Endothelial cell of umbilical vein (primary cell): ENCODE measurements around the gene KCNA3. TPM values are rescaled to one million over a fixed set of nuclear protein-coding genes. Genes with fewer than 3 reads are reported as not detected.

Experiments used
- BruUV-seq: library from RNA; stranded (reverse); fragments of 400-500 nt; replicated peaks from 2 replicates; lab custom pipeline; 2021; lab: Mats Ljungman, UMichigan
- CTCF ChIA-PET: fragments of 300-600, 350-600 bp; sonication (Branson Sonifier 250); formaldehyde crosslinking; loops from one replicate; lab custom pipeline; 2021; ENCODE audit warnings: antibody characterized with exemption, inconsistent platforms; lab: Charles Lee
- POLR2A ChIA-PET: fragments of 300-600, 350-600 bp; sonication (Branson Sonifier 250); formaldehyde crosslinking; loops from one replicate; lab custom pipeline; 2021; ENCODE audit warnings: antibody characterized with exemption, inconsistent platforms; lab: Charles Lee
- DNase-seq: peaks from one replicate; pipeline ENCODE4 v3.0.0-alpha.2; 2011; ENCODE audit warnings: low read depth, low spot score
- FAIRE-seq: peaks from 2 replicates; lab custom pipeline; 2011; peaks lifted over from hg19 to GRCh38; lab: Jason Lieb, UNC
- H2AFZ ChIP-seq: 2 replicates; pipeline ENCODE4 v1.6.0; 2012; ENCODE audit warnings: low read depth, low read length, control low read depth, inconsistent platforms
- H3K27ac ChIP-seq: 2 replicates; pipeline ENCODE4 v1.5.1; 2011; ENCODE audit warnings: low read depth, mild to moderate bottlenecking, control low read depth, low read length, moderate library complexity; ENCODE audit not compliant: insufficient read depth
- H3K27me3 ChIP-seq, 2 experiments: 2 replicates each; pipeline versions ENCODE4 v1.6.0 to v1.6.1; 2011; ENCODE audit warnings: low read length in 2 of 2, mixed read lengths in 1 of 2; ENCODE audit not compliant: control insufficient read depth in 2 of 2, insufficient read depth in 2 of 2
- H3K36me3 ChIP-seq, 2 experiments: 2 replicates in 1 of 2; 3 replicates in 1 of 2; pipeline ENCODE4 v1.5.1; 2011; ENCODE audit warnings: low read length in 2 of 2, mild to moderate bottlenecking in 1 of 2, moderate library complexity in 1 of 2; ENCODE audit not compliant: control insufficient read depth in 2 of 2, insufficient read depth in 2 of 2; ENCODE audit errors: extremely low read depth in 1 of 2
- H3K4me1 ChIP-seq: 3 replicates; pipeline ENCODE4 v1.5.1; 2011; ENCODE audit warnings: mild to moderate bottlenecking, low read length; ENCODE audit not compliant: control insufficient read depth, insufficient read depth; ENCODE audit errors: extremely low read depth
- H3K4me2 ChIP-seq: 2 replicates; pipeline ENCODE4 v1.6.1; 2011; ENCODE audit warnings: low read length, control low read depth, mixed read lengths; ENCODE audit not compliant: insufficient read depth
- H3K4me3 ChIP-seq, 3 experiments: fragments of 200-600 bp in 1 of 3; sonication (generic), shearing (Covaris generic) in 1 of 3; replicated peaks in 1 of 3; 2 replicates each; pipeline ENCODE4 v1.5.1; 2011 to 2016; ENCODE audit warnings: control low read depth in 3 of 3, low read length in 3 of 3, mild to moderate bottlenecking in 2 of 3, inconsistent platforms in 1 of 3, low read depth in 1 of 3, moderate library complexity in 1 of 3; ENCODE audit not compliant: insufficient read depth in 1 of 3
- H3K79me2 ChIP-seq: 2 replicates; pipeline ENCODE4 v1.6.0; 2012; ENCODE audit warnings: low read length, inconsistent platforms; ENCODE audit not compliant: control insufficient read depth, insufficient read depth
- H3K9ac ChIP-seq: replicated peaks from 2 replicates; pipeline ENCODE3; 2011; ENCODE audit warnings: low read length, control low read depth; ENCODE audit not compliant: insufficient read depth; ENCODE audit errors: extremely low read depth
- H3K9me1 ChIP-seq: replicated peaks from 3 replicates; pipeline ENCODE4 v1.6.0; 2011; ENCODE audit warnings: mild to moderate bottlenecking, low read length; ENCODE audit not compliant: control insufficient read depth, insufficient read depth; ENCODE audit errors: extremely low read depth
- H3K9me3 ChIP-seq: replicated peaks from 2 replicates; pipeline ENCODE4 v1.5.1; 2012; ENCODE audit warnings: low read length, inconsistent platforms; ENCODE audit not compliant: control insufficient read depth, insufficient read depth
- H4K20me1 ChIP-seq: replicated peaks from 2 replicates; pipeline ENCODE3; 2011; ENCODE audit warnings: mild to moderate bottlenecking, low read length; ENCODE audit not compliant: control insufficient read depth, insufficient read depth; ENCODE audit errors: extremely low read depth
- CTCF ChIP-seq, 2 donors: IDR thresholded peaks; 1 replicate in 1 of 2; 2 replicates in 1 of 2; pipeline ENCODE4 v1.5.1; 2011; ENCODE audit warnings: low read length in 2 of 2, mild to moderate bottlenecking in 2 of 2, moderate library complexity in 2 of 2, control low read depth in 1 of 2, inconsistent platforms in 1 of 2, low read depth in 1 of 2; ENCODE audit not compliant: insufficient read depth in 1 of 2; ENCODE audit errors: extremely low read depth in 1 of 2
- EZH2 ChIP-seq: IDR thresholded peaks from 2 replicates; pipeline ENCODE4 v1.6.1; 2012; ENCODE audit warnings: borderline replicate concordance, low read depth, mild to moderate bottlenecking, moderate library complexity, low read length, inconsistent platforms; ENCODE audit not compliant: severe bottlenecking
- FOS ChIP-seq: IDR thresholded peaks from 2 replicates; pipeline ENCODE4 v1.6.1; 2011; ENCODE audit warnings: mild to moderate bottlenecking, low read length, moderate library complexity, borderline replicate concordance; ENCODE audit not compliant: insufficient read depth
- GATA2 ChIP-seq: IDR thresholded peaks from 2 replicates; pipeline ENCODE4 v1.7.0; 2011; ENCODE audit warnings: low read depth, mild to moderate bottlenecking, moderate library complexity, mixed read lengths, low read length; ENCODE audit not compliant: insufficient read length, insufficient read depth
- JUN ChIP-seq: IDR thresholded peaks from 2 replicates; pipeline ENCODE4 v1.6.1; 2011; ENCODE audit warnings: borderline replicate concordance, low read depth; ENCODE audit not compliant: insufficient read length, insufficient read depth
- MAX ChIP-seq: IDR thresholded peaks from 2 replicates; pipeline ENCODE4 v1.6.1; 2011; ENCODE audit not compliant: insufficient read depth, insufficient read length
- MYC ChIP-seq: IDR thresholded peaks from one replicate; pipeline ENCODE4 v1.6.1; 2011; ENCODE audit warnings: mild to moderate bottlenecking, low read depth, low read length
- POLR2AphosphoS5 ChIP-seq: IDR thresholded peaks from 2 replicates; pipeline ENCODE4 v1.6.1; 2012; ENCODE audit warnings: low read depth, mild to moderate bottlenecking, control low read depth, low read length, moderate library complexity; ENCODE audit not compliant: insufficient read depth
- dilution Hi-C: fragments of 300-500 bp; cut with MboI; formaldehyde crosslinking; loops from one replicate; pipeline ENCODE4 v1.15.0; 2019; ENCODE audit warnings: low sequenced_read_pairs; ENCODE audit not compliant: extremely low pct_ligation_motif_present
- intact Hi-C: fragments of 100-400 bp; cut with micrococcal nuclease; formaldehyde crosslinking; loops from one replicate; pipeline ENCODE4 v1.10.0; 2022
- polyA plus RNA-seq, 4 experiments: library from polyadenylated mRNA; depleted of rRNA in 3 of 4; stranded (reverse) in 3 of 4; unstranded in 1 of 4; fragments of >200 nt; gene quantifications; 2 replicates each; pipeline versions ENCODE4 v1.2.1 to v1.2.3, GENCODE V29; 2011 to 2012; ENCODE audit warnings: missing spikeins in 1 of 4
- total RNA-seq: library from RNA; stranded (reverse); gene quantifications from 2 replicates; pipeline ENCODE4 v1.2.3, GENCODE V29; 2021

KCNA3 gene
- total and polyA plus RNA-seq, 2 donors (not counting 3 experiments of a cell fraction or from before 2014, with no cell fraction given), result not detected

- no peaks in the 10 kb centered on the region for H4K20me1 ChIP-seq
- no peaks in the 10 kb centered on the region for H3K4me1 ChIP-seq
- TF ChIP-seq MAX (no peak), JUN (no peak), CTCF (IDR thresholded peaks at IDR 0.05; ENCODE audit: extremely low read depth in 1 of 2, insufficient read depth in 1 of 2, low read depth in 1 of 2, low read length in 2 of 2) (no peak), POLR2AphosphoS5 (no peak), FOS (no peak), EZH2 (no peak), GATA2 (no peak), MYC (no peak)
- H3K4me3 ChIP-seq, result no peak overlapping the region
- POLR2A ChIA-PET, result no interaction called here
- intact Hi-C loops (no loop called here), dilution Hi-C loops (no loop called here)
- FAIRE-seq, result no peak
- H3K27me3 ChIP-seq, result no peaks in the 10 kb centered on the region
- no peak overlapping the region for H2AFZ ChIP-seq
- no peaks in the 10 kb centered on the region for H3K9me3 ChIP-seq
- H3K9me1 ChIP-seq, result no peaks in the 10 kb centered on the region
- DNase-seq, result no peak
- H3K27ac ChIP-seq, result no peak overlapping the region
- no TSS peak for BruUV-seq
- H3K79me2 ChIP-seq, result no peaks in the 10 kb centered on the region
- no peaks in the 10 kb centered on the region for H3K36me3 ChIP-seq
- H3K9ac ChIP-seq, result no peak overlapping the region
- no peak overlapping the region for H3K4me2 ChIP-seq
- CTCF ChIA-PET, result no interaction called here
Observed at GRCh38 chr1:110690709-110691365, 16.1 kb upstream of the KCNA3 start.
